Neural cell (in vitro differentiated cells): ENCODE data around the gene IFNW1. TPM values are rescaled to one million over a fixed set of nuclear protein-coding genes. Genes with fewer than 3 reads are reported as not detected.

Source experiments
- H2AFZ ChIP-seq: fragments of 200-600, 300-800 bp; sonication (generic), shearing (Covaris generic); 2 replicates; pipeline ENCODE4 v1.6.0; 2014; ENCODE audit warnings: low read depth, mild to moderate bottlenecking, antibody characterized with exemption, low read length, moderate library complexity
- H3F3A ChIP-seq: fragments of 200-600 bp; shearing (Covaris generic); 2 replicates; pipeline ENCODE4 v1.6.1; 2016; ENCODE audit warnings: mild to moderate bottlenecking, moderate library complexity, mixed read lengths, antibody characterized with exemption, low read length; ENCODE audit not compliant: insufficient read depth, poor library complexity, severe bottlenecking
- H3K27ac ChIP-seq: fragments of 200-600, 300-800 bp; sonication (generic), shearing (Covaris generic); 2 replicates; pipeline ENCODE4 v1.5.1; 2014; ENCODE audit warnings: mild to moderate bottlenecking, low read length, moderate library complexity
- H3K27me3 ChIP-seq: fragments of 300-800, 200-600 bp; sonication (generic), shearing (Covaris generic); 2 replicates; pipeline ENCODE4 v1.6.0; 2014; ENCODE audit warnings: mild to moderate bottlenecking, low read depth, low read length, moderate library complexity; ENCODE audit not compliant: insufficient read depth
- H3K36me3 ChIP-seq: fragments of 300-800, 200-600 bp; sonication (generic), shearing (Covaris generic); 2 replicates; pipeline ENCODE4 v1.5.1; 2014; ENCODE audit warnings: mild to moderate bottlenecking, antibody characterized with exemption, low read length, moderate library complexity; ENCODE audit not compliant: insufficient read depth
- H3K4me2 ChIP-seq: fragments of 300-800, 200-600 bp; sonication (generic), shearing (Covaris generic); 2 replicates; pipeline ENCODE4 v1.6.0; 2014; ENCODE audit warnings: mild to moderate bottlenecking, low read length
- H3K4me3 ChIP-seq: fragments of 300-800, 200-600 bp; sonication (generic), shearing (Covaris generic); 2 replicates; pipeline ENCODE4 v1.5.1; 2014; ENCODE audit warnings: mild to moderate bottlenecking, low read length, moderate library complexity
- H3K79me2 ChIP-seq: fragments of 200-600 bp; shearing (Covaris generic); replicated peaks from 2 replicates; pipeline ENCODE4 v1.6.0; 2014; ENCODE audit warnings: mild to moderate bottlenecking, low read length, moderate library complexity; ENCODE audit not compliant: insufficient read depth
- H3K9ac ChIP-seq: fragments of 300-800, 200-600 bp; sonication (generic), shearing (Covaris generic); 2 replicates; pipeline ENCODE4 v1.6.1; 2016; ENCODE audit warnings: mild to moderate bottlenecking, low read length, mixed read lengths
- H3K9me2 ChIP-seq: fragments of 200-600 bp; shearing (Covaris generic); 2 replicates; pipeline ENCODE4 v1.6.1; 2016; ENCODE audit warnings: mild to moderate bottlenecking, low read length, mixed read lengths; ENCODE audit not compliant: insufficient read depth
- H3K9me3 ChIP-seq: fragments of 200-600, 300-800 bp; sonication (generic), shearing (Covaris generic); 2 replicates; pipeline ENCODE4 v1.6.1; 2016; ENCODE audit warnings: mild to moderate bottlenecking, mixed run types, low read length, moderate library complexity, mixed read lengths
- H4K20me1 ChIP-seq: fragments of 200-600 bp; shearing (Covaris generic); 2 replicates; pipeline ENCODE4 v1.6.1; 2016; ENCODE audit warnings: mild to moderate bottlenecking, mixed run types; ENCODE audit not compliant: insufficient read depth
- CTCF ChIP-seq: fragments of 450-650 bp; IDR thresholded peaks from 2 replicates; pipeline ENCODE4 v1.5.1; 2014; ENCODE audit warnings: antibody characterized with exemption, mild to moderate bottlenecking, moderate library complexity; ENCODE audit not compliant: poor library complexity, severe bottlenecking
- EP300 ChIP-seq: fragments of 450-650 bp; conservative IDR thresholded peaks from 2 replicates; pipeline ENCODE4 v1.6.1; 2014; ENCODE audit warnings: antibody characterized with exemption, mild to moderate bottlenecking, moderate library complexity; ENCODE audit not compliant: poor library complexity, severe bottlenecking
- EZH2 ChIP-seq: fragments of 200-600, 300-800 bp; shearing (Covaris generic), sonication (generic); IDR thresholded peaks from 2 replicates; pipeline ENCODE4 v1.6.1; 2014; ENCODE audit warnings: antibody characterized with exemption, low read length, borderline replicate concordance, mild to moderate bottlenecking; ENCODE audit not compliant: insufficient read depth, poor library complexity, severe bottlenecking
- MXI1 ChIP-seq: fragments of 450-650 bp; conservative IDR thresholded peaks from 2 replicates; pipeline ENCODE4 v1.6.1; 2014; ENCODE audit warnings: antibody characterized with exemption, mild to moderate bottlenecking; ENCODE audit not compliant: poor library complexity, severe bottlenecking
- POLR2AphosphoS5 ChIP-seq: IDR thresholded peaks from 2 replicates; pipeline ENCODE4 v1.6.1; 2012
- RAD21 ChIP-seq: fragments of 450-650 bp; conservative IDR thresholded peaks from 2 replicates; pipeline ENCODE4 v1.6.1; 2014; ENCODE audit warnings: antibody characterized with exemption, mild to moderate bottlenecking, moderate library complexity
- REST ChIP-seq: IDR thresholded peaks from 2 replicates; pipeline ENCODE4 v1.6.1; 2012; ENCODE audit warnings: borderline replicate concordance
- SMC3 ChIP-seq: fragments of 450-650 bp; conservative IDR thresholded peaks from 2 replicates; pipeline ENCODE4 v1.6.1; 2014; ENCODE audit warnings: antibody characterized with exemption, mild to moderate bottlenecking, moderate library complexity; ENCODE audit not compliant: poor library complexity
- TAF1 ChIP-seq: IDR thresholded peaks from 2 replicates; pipeline ENCODE4 v1.6.1; 2012; ENCODE audit warnings: low read depth
- polyA plus RNA-seq: library from polyadenylated mRNA; depleted of rRNA; stranded (reverse); fragments of >200 nt; gene quantifications from 2 replicates; pipeline ENCODE4 v1.2.3, GENCODE V29; 2014

IFNW1 gene
- polyA plus RNA-seq, 1 donor from 2014 or later, result not detected

DNA sequence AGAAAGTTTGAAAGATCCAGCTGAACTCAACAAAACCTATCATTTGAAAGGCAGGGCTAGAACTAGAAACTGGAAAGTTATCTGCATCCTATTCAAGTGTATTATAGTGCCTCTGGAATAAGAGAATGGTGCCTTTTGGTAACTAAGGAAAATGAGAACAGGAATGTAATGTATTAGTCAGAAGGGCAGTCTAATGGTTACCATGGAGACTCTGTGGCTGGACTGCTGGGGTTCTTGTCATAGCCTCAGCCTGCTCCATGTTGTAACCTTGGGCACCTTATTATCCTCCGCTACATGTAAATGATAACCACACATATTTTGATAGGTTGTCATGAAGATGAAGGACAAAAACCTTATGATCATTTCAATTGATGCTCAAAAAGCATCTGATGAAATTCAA is 39.3 kb downstream of the IFNW1 start:
- H3F3A ChIP-seq, result no peaks in the 10 kb centered on the region
- H3K9ac ChIP-seq, result no peak overlapping the region
- no peak overlapping the region for H3K4me2 ChIP-seq
- TF ChIP-seq TAF1 (no peak), REST (no peak), RAD21 (no peak), POLR2AphosphoS5 (no peak), EP300 (no peak), EZH2 (no peak), SMC3 (no peak), CTCF (no peak), MXI1 (no peak)
- H3K27me3 ChIP-seq, result no peaks in the 10 kb centered on the region
- no peaks in the 10 kb centered on the region for H3K36me3 ChIP-seq
- no peaks in the 10 kb centered on the region for H4K20me1 ChIP-seq
- no peaks in the 10 kb centered on the region for H3K9me2 ChIP-seq
- no peak overlapping the region for H3K27ac ChIP-seq
- no peak overlapping the region for H3K4me3 ChIP-seq
- H3K9me3 ChIP-seq, result no peaks in the 10 kb centered on the region
- H2AFZ ChIP-seq, result no peak overlapping the region
- H3K79me2 ChIP-seq, result no peaks in the 10 kb centered on the region

GRCh38 chr9:21097817-21098216 is 43.8 kb downstream of the IFNW1 start:
- H3K27ac ChIP-seq, result no peak overlapping the region
- no peak overlapping the region for H2AFZ ChIP-seq
- H3K9me3 ChIP-seq, result no peaks in the 10 kb centered on the region
- no peaks in the 10 kb centered on the region for H3K79me2 ChIP-seq
- H3K36me3 ChIP-seq, result no peaks in the 10 kb centered on the region
- H4K20me1 ChIP-seq, result no peaks in the 10 kb centered on the region
- no peaks in the 10 kb centered on the region for H3K27me3 ChIP-seq
- H3K9me2 ChIP-seq, result no peaks in the 10 kb centered on the region
- TF ChIP-seq MXI1, result no peak
- no peak for TF ChIP-seq POLR2AphosphoS5
- no peak for TF ChIP-seq RAD21
- TF ChIP-seq TAF1, result no peak
- no peak for TF ChIP-seq CTCF
- no peak for TF ChIP-seq EP300
- no peak for TF ChIP-seq SMC3
- no peak for TF ChIP-seq EZH2
- no peak for TF ChIP-seq REST
- H3K9ac ChIP-seq, result no peak overlapping the region
- no peaks in the 10 kb centered on the region for H3F3A ChIP-seq
- no peak overlapping the region for H3K4me3 ChIP-seq
- H3K4me2 ChIP-seq, result no peak overlapping the region
